ENCODE results near the gene TMEM179. TPM values are rescaled to one million over a fixed set of nuclear protein-coding genes. Genes with fewer than 3 reads are reported as not detected.

The TMEM179 gene
- total RNA-seq, 2 donors from 2014 or later = 0.52 to 2.2 TPM

DNA sequence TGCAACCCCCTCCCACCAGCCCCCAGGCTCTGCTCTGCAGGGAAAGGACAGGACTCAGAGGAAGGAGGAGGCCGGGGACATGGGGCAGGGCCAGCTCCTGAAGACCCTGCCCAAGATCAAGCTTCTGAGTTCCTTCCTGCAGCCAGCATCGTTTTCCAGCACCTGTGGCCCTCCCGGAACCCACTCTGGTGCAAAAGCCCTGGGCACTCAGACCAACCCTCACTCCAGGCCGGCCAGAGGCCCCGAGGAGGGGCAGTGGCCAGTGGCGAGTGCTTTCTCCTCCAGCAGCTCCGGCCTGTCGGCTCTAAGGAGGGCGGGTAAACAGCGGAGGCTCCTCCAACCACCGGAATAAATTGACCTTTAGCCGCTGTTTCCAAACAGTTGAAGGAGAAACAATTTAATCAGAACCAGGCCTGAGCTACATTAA, 10.8 kb downstream of the TMEM179 start:
- TF ChIP-seq, protein P1, sequence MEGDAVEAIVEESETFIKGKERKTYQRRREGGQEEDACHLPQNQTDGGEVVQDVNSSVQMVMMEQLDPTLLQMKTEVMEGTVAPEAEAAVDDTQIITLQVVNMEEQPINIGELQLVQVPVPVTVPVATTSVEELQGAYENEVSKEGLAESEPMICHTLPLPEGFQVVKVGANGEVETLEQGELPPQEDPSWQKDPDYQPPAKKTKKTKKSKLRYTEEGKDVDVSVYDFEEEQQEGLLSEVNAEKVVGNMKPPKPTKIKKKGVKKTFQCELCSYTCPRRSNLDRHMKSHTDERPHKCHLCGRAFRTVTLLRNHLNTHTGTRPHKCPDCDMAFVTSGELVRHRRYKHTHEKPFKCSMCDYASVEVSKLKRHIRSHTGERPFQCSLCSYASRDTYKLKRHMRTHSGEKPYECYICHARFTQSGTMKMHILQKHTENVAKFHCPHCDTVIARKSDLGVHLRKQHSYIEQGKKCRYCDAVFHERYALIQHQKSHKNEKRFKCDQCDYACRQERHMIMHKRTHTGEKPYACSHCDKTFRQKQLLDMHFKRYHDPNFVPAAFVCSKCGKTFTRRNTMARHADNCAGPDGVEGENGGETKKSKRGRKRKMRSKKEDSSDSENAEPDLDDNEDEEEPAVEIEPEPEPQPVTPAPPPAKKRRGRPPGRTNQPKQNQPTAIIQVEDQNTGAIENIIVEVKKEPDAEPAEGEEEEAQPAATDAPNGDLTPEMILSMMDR (IDR thresholded peaks at IDR 0.05) = no peak
- DNase-seq (ENCODE audit: low spot score) = no peak
- no peaks in the 10 kb centered on the region for H3K27me3 ChIP-seq
- no peaks in the 10 kb centered on the region for H3K9me3 ChIP-seq
- H3K4me3 ChIP-seq = no peak overlapping the region
- H3K36me3 ChIP-seq = peaks cover 9% of the 10 kb centered on the region
- H3K4me1 ChIP-seq = peaks cover 0 to 17% of the 10 kb centered on the region in 2 donors
- no peak overlapping the region for H3K27ac ChIP-seq

- no peak overlapping the region for H3K4me3 ChIP-seq
- H3K4me1 ChIP-seq = peaks cover 0 to 14% of the 10 kb centered on the region in 2 donors
- H3K27ac ChIP-seq = no peak overlapping the region
- H3K36me3 ChIP-seq = peaks cover 13% of the 10 kb centered on the region
- no peak for DNase-seq (ENCODE audit: low spot score)
- TF ChIP-seq, protein P1 (IDR thresholded peaks at IDR 0.05) = no peak
- H3K27me3 ChIP-seq = no peaks in the 10 kb centered on the region
- no peaks in the 10 kb centered on the region for H3K9me3 ChIP-seq
Measured at GRCh38 chr14:104593241-104593701, 11.3 kb downstream of the TMEM179 start.

DNA sequence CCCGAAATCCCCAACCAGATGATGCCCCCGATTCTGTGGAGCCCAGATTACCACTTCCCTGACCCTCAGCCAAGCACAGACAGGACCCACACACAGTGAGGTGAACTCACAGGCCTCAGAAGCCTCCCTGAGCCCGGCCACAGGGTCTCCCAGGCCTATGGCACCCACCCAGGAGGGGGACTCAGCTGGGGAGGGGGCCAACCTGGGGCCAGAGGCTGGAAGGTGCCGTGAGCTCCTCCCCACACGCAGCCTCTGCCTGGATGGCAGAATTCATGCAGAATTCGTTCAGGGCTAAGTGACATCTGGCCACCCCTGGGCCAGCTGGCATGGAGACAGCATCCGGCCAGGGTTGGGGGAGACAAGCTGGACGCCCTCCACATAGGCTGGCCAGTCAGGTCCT, 11.8 kb downstream of the TMEM179 start:
- no peaks in the 10 kb centered on the region for H3K9me3 ChIP-seq
- peaks cover 18% of the 10 kb centered on the region for H3K36me3 ChIP-seq
- TF ChIP-seq, protein P1 (IDR thresholded peaks at IDR 0.05) = no peak
- no peaks in the 10 kb centered on the region for H3K27me3 ChIP-seq
- no peak for DNase-seq (ENCODE audit: low spot score)
- peaks cover 0 to 17% of the 10 kb centered on the region in 2 donors for H3K4me1 ChIP-seq
- H3K4me3 ChIP-seq = no peak overlapping the region
- no peak overlapping the region for H3K27ac ChIP-seq

GRCh38 chr14:104592292-104592672, 12.3 kb downstream of the TMEM179 start:
- TF ChIP-seq, protein P1 (IDR thresholded peaks at IDR 0.05) = no peak
- H3K27me3 ChIP-seq = no peaks in the 10 kb centered on the region
- H3K9me3 ChIP-seq = no peaks in the 10 kb centered on the region
- H3K4me1 ChIP-seq = peaks cover 0 to 22% of the 10 kb centered on the region in 2 donors
- H3K4me3 ChIP-seq = no peak overlapping the region
- H3K36me3 ChIP-seq = peaks cover 20% of the 10 kb centered on the region
- no peak for DNase-seq (ENCODE audit: low spot score)
- no peak overlapping the region for H3K27ac ChIP-seq

GRCh38 chr14:104591506-104592291, 12.9 kb downstream of the TMEM179 start:
- Histone ChIP-seq H3K27ac (no peak overlapping the region), H3K4me1 (peaks cover 0 to 28% of the 10 kb centered on the region in 2 donors), H3K36me3 (peaks cover 20% of the 10 kb centered on the region), H3K4me3 (no peak overlapping the region), H3K9me3 (no peaks in the 10 kb centered on the region), H3K27me3 (no peaks in the 10 kb centered on the region)
- DNase-seq (ENCODE audit: low spot score) = no peak
- TF ChIP-seq, protein P1 (IDR thresholded peaks at IDR 0.05) = no peak
